Measurements from ENCODE around the gene MAN2B2. TPM values are rescaled to one million over a fixed set of nuclear protein-coding genes. Genes with fewer than 3 reads are reported as not detected.

The MAN2B2 gene
- total and polyA plus RNA-seq, 2 experiments from 2014 or later = 22.2 to 24.0 TPM

- no peak overlapping the region for H2AFZ ChIP-seq
- TF ChIP-seq, protein P1, sequence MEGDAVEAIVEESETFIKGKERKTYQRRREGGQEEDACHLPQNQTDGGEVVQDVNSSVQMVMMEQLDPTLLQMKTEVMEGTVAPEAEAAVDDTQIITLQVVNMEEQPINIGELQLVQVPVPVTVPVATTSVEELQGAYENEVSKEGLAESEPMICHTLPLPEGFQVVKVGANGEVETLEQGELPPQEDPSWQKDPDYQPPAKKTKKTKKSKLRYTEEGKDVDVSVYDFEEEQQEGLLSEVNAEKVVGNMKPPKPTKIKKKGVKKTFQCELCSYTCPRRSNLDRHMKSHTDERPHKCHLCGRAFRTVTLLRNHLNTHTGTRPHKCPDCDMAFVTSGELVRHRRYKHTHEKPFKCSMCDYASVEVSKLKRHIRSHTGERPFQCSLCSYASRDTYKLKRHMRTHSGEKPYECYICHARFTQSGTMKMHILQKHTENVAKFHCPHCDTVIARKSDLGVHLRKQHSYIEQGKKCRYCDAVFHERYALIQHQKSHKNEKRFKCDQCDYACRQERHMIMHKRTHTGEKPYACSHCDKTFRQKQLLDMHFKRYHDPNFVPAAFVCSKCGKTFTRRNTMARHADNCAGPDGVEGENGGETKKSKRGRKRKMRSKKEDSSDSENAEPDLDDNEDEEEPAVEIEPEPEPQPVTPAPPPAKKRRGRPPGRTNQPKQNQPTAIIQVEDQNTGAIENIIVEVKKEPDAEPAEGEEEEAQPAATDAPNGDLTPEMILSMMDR (IDR thresholded peaks at IDR 0.05; ENCODE audit: poor library complexity) = no peak
- no peak for TF ChIP-seq EZH2phosphoT487 (IDR thresholded peaks at IDR 0.05; ENCODE audit: low read depth, severe bottlenecking, unreplicated experiment)
- no peak for TF ChIP-seq EZH2 (IDR thresholded peaks at IDR 0.05; ENCODE audit: borderline replicate concordance)
- no peak overlapping the region for H3K4me3 ChIP-seq
- no peaks in the 10 kb centered on the region for H3K9me3 ChIP-seq (ENCODE audit: low read depth)
- DNase-seq (ENCODE audit: low spot score) = no peak
- H3K4me2 ChIP-seq = no peak overlapping the region
- H3K27ac ChIP-seq = no peak overlapping the region
- H3K79me2 ChIP-seq = no peaks in the 10 kb centered on the region
- H4K20me1 ChIP-seq (ENCODE audit: insufficient read depth, poor library complexity, severe bottlenecking) = no peaks in the 10 kb centered on the region
- H3K9me2 ChIP-seq (replicated peaks; ENCODE audit: insufficient read depth) = no peaks in the 10 kb centered on the region
- H3K27me3 ChIP-seq = no peaks in the 10 kb centered on the region
- no peaks in the 10 kb centered on the region for H3K4me1 ChIP-seq (ENCODE audit: insufficient read depth)
- H3K36me3 ChIP-seq (replicated peaks; ENCODE audit: insufficient read depth, low read depth) = no peaks in the 10 kb centered on the region
- 85% methylated on average over 7 of the region's 7 CpGs for WGBS (ENCODE audit: low lambda C conversion rate, missing lambda C conversion rate)
Measured at GRCh38 chr4:6594826-6595355, 19.9 kb downstream of the MAN2B2 start.

DNA sequence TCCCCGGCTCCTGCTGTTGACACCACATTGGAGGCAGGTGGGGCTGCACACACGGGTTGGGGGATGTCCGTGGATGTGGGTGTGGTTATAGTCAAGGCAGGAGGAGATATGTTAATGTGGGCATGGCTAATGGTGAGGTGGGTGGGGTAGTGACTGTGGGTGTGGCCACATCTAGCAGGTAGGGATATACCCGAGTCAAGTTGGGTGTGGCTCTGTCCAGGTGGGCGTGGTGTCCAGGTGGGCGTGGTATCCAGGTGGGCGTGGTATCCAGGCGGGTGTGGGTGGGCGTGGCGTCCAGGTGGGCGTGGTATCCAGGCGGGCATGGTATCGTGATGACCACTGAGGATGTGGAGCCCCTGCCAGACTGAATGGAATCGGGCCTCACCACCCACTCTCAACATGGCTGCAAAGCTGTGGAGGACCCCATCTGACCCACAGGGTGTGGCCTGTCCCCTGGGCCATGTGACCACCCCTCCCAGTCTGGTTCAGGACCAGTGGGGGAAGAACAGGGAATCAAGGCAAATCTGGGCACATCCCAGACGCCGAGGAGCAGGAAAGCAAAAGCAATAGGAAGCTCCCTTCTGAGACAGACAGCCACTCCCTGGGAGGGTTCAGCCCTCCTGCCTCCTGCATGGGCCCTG is 21.0 kb downstream of the MAN2B2 start:
- Histone ChIP-seq H2AFZ (no peak overlapping the region), H3K27me3 (no peaks in the 10 kb centered on the region), H3K9me2 (replicated peaks; ENCODE audit: insufficient read depth) (no peaks in the 10 kb centered on the region), H3K9me3 (ENCODE audit: low read depth) (no peaks in the 10 kb centered on the region), H3K79me2 (no peaks in the 10 kb centered on the region), H4K20me1 (ENCODE audit: insufficient read depth, poor library complexity, severe bottlenecking) (no peaks in the 10 kb centered on the region), H3K4me3 (no peak overlapping the region), H3K4me1 (ENCODE audit: insufficient read depth) (no peaks in the 10 kb centered on the region), H3K27ac (no peak overlapping the region), H3K36me3 (replicated peaks; ENCODE audit: insufficient read depth, low read depth) (no peaks in the 10 kb centered on the region), H3K4me2 (no peak overlapping the region)
- TF ChIP-seq, protein P1 (IDR thresholded peaks at IDR 0.05; ENCODE audit: poor library complexity) = no peak
- TF ChIP-seq EZH2 (IDR thresholded peaks at IDR 0.05; ENCODE audit: borderline replicate concordance) = no peak
- no peak for DNase-seq (ENCODE audit: low spot score)
- 71% methylated on average over 9 of the region's 16 CpGs for WGBS (ENCODE audit: low lambda C conversion rate, missing lambda C conversion rate)

DNA sequence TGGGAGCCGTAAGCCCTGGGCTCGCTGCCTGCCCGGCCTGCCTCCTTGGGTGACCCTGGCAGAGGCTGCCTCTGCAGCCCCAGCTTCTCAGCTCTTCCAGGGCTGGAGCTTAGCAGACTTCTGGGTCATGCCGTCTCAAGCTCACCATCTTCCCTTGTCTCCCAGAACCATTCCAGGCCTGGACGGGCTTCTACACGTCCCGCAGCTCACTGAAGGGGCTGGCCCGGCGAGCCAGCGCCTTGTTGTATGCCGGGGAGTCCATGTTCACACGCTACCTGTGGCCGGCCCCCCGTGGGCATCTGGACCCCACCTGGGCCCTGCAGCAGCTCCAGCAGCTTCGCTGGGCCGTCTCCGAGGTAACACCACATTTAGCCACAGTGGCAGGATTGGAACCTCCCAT is 22.0 kb downstream of the MAN2B2 start:
- TF ChIP-seq, protein P1 (IDR thresholded peaks at IDR 0.05; ENCODE audit: poor library complexity) = no peak
- no peak for TF ChIP-seq EZH2phosphoT487 (IDR thresholded peaks at IDR 0.05; ENCODE audit: low read depth, severe bottlenecking, unreplicated experiment)
- no peak for TF ChIP-seq EZH2 (IDR thresholded peaks at IDR 0.05; ENCODE audit: borderline replicate concordance)
- WGBS (ENCODE audit: low lambda C conversion rate, missing lambda C conversion rate) = 96% methylated on average over 16 of the region's 17 CpGs
- Histone ChIP-seq H4K20me1 (ENCODE audit: insufficient read depth, poor library complexity, severe bottlenecking) (no peaks in the 10 kb centered on the region), H3K79me2 (no peaks in the 10 kb centered on the region), H3K4me1 (ENCODE audit: insufficient read depth) (no peaks in the 10 kb centered on the region), H3K9me2 (replicated peaks; ENCODE audit: insufficient read depth) (no peaks in the 10 kb centered on the region), H3K4me2 (no peak overlapping the region), H3K36me3 (replicated peaks; ENCODE audit: insufficient read depth, low read depth) (no peaks in the 10 kb centered on the region), H3K27me3 (no peaks in the 10 kb centered on the region), H3K27ac (no peak overlapping the region), H3K4me3 (no peak overlapping the region), H2AFZ (no peak overlapping the region), H3K9me3 (ENCODE audit: low read depth) (no peaks in the 10 kb centered on the region)
- no peak for DNase-seq (ENCODE audit: low spot score)

All from hepatocyte (in vitro differentiated cells).